Glutamatergic neuron (in vitro differentiated cells): ENCODE data around the gene FAM168A. TPM values are rescaled to one million over a fixed set of nuclear protein-coding genes. Genes with fewer than 3 reads are reported as not detected.

ENCODE experiments used
- DNase-seq: peaks from one replicate; pipeline ENCODE4 v3.0.0; 2022
- H3K27ac Mint-ChIP-seq: one replicate; pipeline ENCODE4 v1.8.0; 2020; ENCODE audit warnings: mild to moderate bottlenecking, mixed read lengths, inconsistent platforms; ENCODE audit not compliant: unreplicated experiment
- H3K27me3 Mint-ChIP-seq: one replicate; pipeline ENCODE4 v1.8.0; 2020; ENCODE audit warnings: mild to moderate bottlenecking, moderate library complexity, mixed read lengths, inconsistent platforms; ENCODE audit not compliant: unreplicated experiment
- H3K36me3 Mint-ChIP-seq: one replicate; pipeline ENCODE4 v1.8.0; 2020; ENCODE audit warnings: mild to moderate bottlenecking, mixed read lengths, inconsistent platforms; ENCODE audit not compliant: unreplicated experiment
- H3K4me1 Mint-ChIP-seq: one replicate; pipeline ENCODE4 v1.8.0; 2020; ENCODE audit warnings: mild to moderate bottlenecking, low read depth, mixed read lengths, inconsistent platforms; ENCODE audit not compliant: unreplicated experiment
- H3K4me3 Mint-ChIP-seq: one replicate; pipeline ENCODE4 v1.8.0; 2020; ENCODE audit warnings: mild to moderate bottlenecking, mixed read lengths, inconsistent platforms; ENCODE audit not compliant: unreplicated experiment
- H3K9me3 Mint-ChIP-seq: one replicate; pipeline ENCODE4 v1.8.0; 2020; ENCODE audit warnings: mild to moderate bottlenecking, moderate library complexity, mixed read lengths, inconsistent platforms; ENCODE audit not compliant: unreplicated experiment
- total RNA-seq: library from RNA; stranded (reverse); fragmentation: NEBNext Ultra II Directional; extraction: Animal tissue kit (Norgen Biotek cat#: 25700); gene quantifications from one replicate; pipeline ENCODE4 v1.2.1, GENCODE V29; 2021; ENCODE audit not compliant: unreplicated experiment
- TF ChIP-seq, protein P1 (sequence below): fragments of 200-600 bp; sonication (generic); IDR thresholded peaks from one replicate; pipeline ENCODE4 v1.5.0; 2021; ENCODE audit not compliant: partially characterized antibody, unreplicated experiment

Gene FAM168A
- total RNA-seq, 1 donor from 2014 or later = 84.3 TPM

DNA sequence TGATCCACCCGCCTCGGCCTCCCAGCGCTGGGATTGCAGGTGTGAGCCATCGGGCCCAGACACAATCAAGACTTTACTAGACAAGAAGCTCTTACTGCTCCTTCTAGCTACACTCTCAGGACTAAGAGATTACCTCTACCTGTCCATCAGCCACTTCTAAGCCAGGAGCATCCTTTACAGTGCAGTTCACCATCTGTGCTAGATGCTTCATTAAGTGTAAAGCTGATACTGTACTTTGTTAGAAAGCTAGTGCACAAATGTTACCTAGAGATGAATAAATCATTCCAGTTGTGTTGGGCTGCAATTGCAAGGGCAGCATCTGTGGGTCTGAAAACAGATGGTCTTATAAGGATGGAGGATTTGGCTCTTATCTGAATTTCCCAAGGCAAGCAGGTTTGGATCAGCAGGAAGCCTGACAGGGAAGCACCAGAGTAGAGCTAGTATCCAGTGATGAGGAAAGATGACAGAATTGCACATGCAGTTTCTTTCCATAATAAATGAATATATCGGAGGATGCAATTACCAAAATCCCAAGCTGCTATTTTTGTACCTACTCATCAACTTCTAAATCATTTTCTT lies 58.3 kb downstream of the FAM168A start:
- TF ChIP-seq, protein P1, sequence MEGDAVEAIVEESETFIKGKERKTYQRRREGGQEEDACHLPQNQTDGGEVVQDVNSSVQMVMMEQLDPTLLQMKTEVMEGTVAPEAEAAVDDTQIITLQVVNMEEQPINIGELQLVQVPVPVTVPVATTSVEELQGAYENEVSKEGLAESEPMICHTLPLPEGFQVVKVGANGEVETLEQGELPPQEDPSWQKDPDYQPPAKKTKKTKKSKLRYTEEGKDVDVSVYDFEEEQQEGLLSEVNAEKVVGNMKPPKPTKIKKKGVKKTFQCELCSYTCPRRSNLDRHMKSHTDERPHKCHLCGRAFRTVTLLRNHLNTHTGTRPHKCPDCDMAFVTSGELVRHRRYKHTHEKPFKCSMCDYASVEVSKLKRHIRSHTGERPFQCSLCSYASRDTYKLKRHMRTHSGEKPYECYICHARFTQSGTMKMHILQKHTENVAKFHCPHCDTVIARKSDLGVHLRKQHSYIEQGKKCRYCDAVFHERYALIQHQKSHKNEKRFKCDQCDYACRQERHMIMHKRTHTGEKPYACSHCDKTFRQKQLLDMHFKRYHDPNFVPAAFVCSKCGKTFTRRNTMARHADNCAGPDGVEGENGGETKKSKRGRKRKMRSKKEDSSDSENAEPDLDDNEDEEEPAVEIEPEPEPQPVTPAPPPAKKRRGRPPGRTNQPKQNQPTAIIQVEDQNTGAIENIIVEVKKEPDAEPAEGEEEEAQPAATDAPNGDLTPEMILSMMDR = no peak
- no peak for DNase-seq
- Mint-ChIP-seq H3K4me1 (peaks cover 24% of the 10 kb centered on the region), H3K4me3 (peak overlapping the region; percentile 18), H3K27me3 (peaks cover 2% of the 10 kb centered on the region), H3K27ac (peak overlapping the region; percentile 83), H3K9me3 (peaks cover 6% of the 10 kb centered on the region), H3K36me3 (no peaks in the 10 kb centered on the region)

DNA sequence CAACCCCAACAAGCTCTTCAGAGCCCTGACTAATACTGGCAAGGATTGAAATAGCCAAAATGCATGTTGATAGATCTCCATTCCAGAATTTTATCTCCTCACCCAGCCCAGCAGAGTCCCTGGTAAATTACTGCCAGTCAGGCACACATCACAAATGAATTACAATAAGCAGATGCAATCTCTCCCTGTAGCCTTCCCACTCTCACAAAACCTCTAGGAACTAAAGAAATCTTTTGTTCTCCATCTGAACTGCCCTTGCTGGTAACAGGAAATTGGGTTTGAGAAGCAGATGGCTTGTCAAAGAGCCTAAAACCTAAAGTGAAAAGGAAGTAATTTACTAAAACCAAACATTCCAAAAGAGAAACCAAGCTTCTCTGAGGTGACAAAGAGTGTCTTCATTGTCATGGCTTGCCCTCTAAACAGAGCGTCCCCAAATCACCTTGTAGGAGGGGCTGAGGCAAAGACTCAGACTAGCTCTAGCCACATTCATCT lies 59.5 kb downstream of the FAM168A start:
- Mint-ChIP-seq H3K9me3 (peaks cover 6% of the 10 kb centered on the region), H3K27me3 (peaks cover 2% of the 10 kb centered on the region), H3K36me3 (no peaks in the 10 kb centered on the region), H3K4me1 (peaks cover 29% of the 10 kb centered on the region), H3K4me3 (no peak overlapping the region), H3K27ac (peak overlapping the region; percentile 13)
- no peak for DNase-seq
- TF ChIP-seq, protein P1 = no peak

DNA sequence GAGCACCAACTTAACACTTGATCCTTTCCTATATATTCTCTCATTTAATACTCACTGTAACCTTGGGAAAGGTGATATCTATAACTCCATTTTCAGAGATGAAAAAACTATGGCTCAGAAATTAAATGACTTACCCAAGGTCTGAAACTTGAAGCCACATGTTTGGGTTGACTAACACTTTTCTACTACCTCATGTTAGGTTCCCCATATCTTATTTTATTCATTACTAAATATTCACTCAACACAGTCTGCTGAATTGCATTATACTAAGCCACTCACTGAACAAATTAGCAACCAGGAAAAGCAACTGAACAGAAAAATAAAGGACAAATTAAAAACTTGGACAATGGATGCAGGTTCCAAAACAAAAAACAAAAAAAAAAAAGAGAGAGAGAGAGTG lies 59.9 kb downstream of the FAM168A start:
- H3K27me3 Mint-ChIP-seq = peaks cover 2% of the 10 kb centered on the region
- DNase-seq = no peak
- no peaks in the 10 kb centered on the region for H3K36me3 Mint-ChIP-seq
- H3K27ac Mint-ChIP-seq = no peak overlapping the region
- H3K9me3 Mint-ChIP-seq = peaks cover 6% of the 10 kb centered on the region
- TF ChIP-seq, protein P1 = no peak
- peaks cover 27% of the 10 kb centered on the region for H3K4me1 Mint-ChIP-seq
- no peak overlapping the region for H3K4me3 Mint-ChIP-seq

DNA sequence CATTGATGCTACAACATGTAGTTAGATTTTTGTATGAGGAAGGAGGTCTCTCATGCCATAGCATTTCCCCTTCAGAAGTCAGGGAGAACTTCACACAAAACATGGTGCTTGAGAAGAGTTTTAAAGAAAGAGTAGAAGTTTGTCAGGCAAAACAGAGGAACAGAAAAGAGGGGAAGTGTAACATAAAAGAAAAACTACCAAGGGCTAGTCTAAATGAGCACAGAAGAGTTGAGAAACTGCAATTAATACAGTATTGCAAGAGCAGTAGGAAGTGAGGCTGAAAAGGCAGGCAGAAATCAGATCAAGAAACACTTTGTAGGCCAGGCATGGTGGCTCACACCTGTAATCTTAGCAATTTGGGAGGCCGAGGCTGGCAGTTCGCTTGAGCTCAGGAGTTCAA lies 61.0 kb downstream of the FAM168A start:
- Mint-ChIP-seq H3K4me3 (no peak overlapping the region), H3K4me1 (peaks cover 22% of the 10 kb centered on the region), H3K27ac (no peak overlapping the region), H3K36me3 (no peaks in the 10 kb centered on the region), H3K9me3 (peaks cover 6% of the 10 kb centered on the region), H3K27me3 (peaks cover 2% of the 10 kb centered on the region)
- TF ChIP-seq, protein P1 = no peak
- no peak for DNase-seq

DNA sequence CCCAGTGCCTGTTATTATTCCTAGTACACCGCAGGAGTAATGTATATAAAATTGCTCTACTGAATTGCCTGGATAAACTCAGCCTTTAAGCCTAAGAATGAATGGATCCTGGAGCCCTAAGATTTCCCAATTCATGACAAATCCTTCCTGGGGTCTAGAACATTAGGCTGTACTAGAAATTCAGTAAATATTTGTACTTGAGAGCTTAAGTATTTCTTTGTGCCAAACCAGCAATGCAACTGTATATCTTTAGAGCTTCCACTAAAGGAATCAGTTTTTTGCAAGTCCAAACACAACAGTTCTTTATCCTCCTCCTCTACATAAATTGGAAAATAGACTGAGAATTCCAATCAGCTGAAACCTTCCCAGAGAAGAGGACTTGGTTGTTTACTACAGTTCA lies 65.6 kb downstream of the FAM168A start:
- no peaks in the 10 kb centered on the region for H3K36me3 Mint-ChIP-seq
- TF ChIP-seq, protein P1 = no peak
- peak overlapping the region; percentile 14 for H3K4me3 Mint-ChIP-seq
- peaks cover 12% of the 10 kb centered on the region for H3K4me1 Mint-ChIP-seq
- H3K9me3 Mint-ChIP-seq = peaks cover 4% of the 10 kb centered on the region
- no peak overlapping the region for H3K27ac Mint-ChIP-seq
- DNase-seq = no peak
- peaks cover 2% of the 10 kb centered on the region for H3K27me3 Mint-ChIP-seq
